Suprapubic skin (tissue), 3 donors: Measurements from ENCODE around the gene TMUB1.

ENCODE experiments used
- CTCF ChIP-seq, 2 donors: fragments of 200-600 bp in 1 of 2; fragments of 450-650 bp in 1 of 2; sonication (generic) in 1 of 2; IDR thresholded peaks; one replicate each; pipeline ENCODE4 v1.5.1; 2016 to 2019; ENCODE audit warnings: antibody characterized with exemption in 2 of 2, mild to moderate bottlenecking in 1 of 2, moderate library complexity in 1 of 2
- EP300 ChIP-seq: sonication (generic); formaldehyde crosslinking; IDR thresholded peaks from one replicate; pipeline ENCODE4 v1.6.1; 2017; ENCODE audit warnings: antibody characterized with exemption

- TF ChIP-seq EP300 (no peak), CTCF (IDR thresholded peaks at IDR 0.05) (no peak)
Measured at GRCh38 chr7:151074817-151075661, 8.3 kb downstream of the TMUB1 start.
